ENCODE measurements around the gene CNTN5.

CNTN5 gene

GRCh38 chr11:99229544-99229943 is 208.8 kb downstream of the CNTN5 start:
- Histone ChIP-seq H3K79me2 (ENCODE audit: control insufficient read depth, insufficient read depth, low read length, unreplicated experiment) (no peaks in the 10 kb centered on the region), H3K36me3 (ENCODE audit: insufficient read depth, low read length) (no peaks in the 10 kb centered on the region), H3K4me1 (ENCODE audit: control insufficient read depth, insufficient read depth, low read length, unreplicated experiment) (no peaks in the 10 kb centered on the region), H3K4me3 (ENCODE audit: low read depth, low read length) (no peak overlapping the region), H3K27ac (ENCODE audit: low read depth, low read length) (no peak overlapping the region), H3K27me3 (ENCODE audit: insufficient read depth, low read length) (no peaks in the 10 kb centered on the region), H2AFZ (ENCODE audit: low read length, unreplicated experiment) (no peak overlapping the region)

GRCh38 chr11:99234534-99234933 is 213.8 kb downstream of the CNTN5 start:
- H3K36me3 ChIP-seq (ENCODE audit: insufficient read depth, low read length): no peaks in the 10 kb centered on the region
- H3K27me3 ChIP-seq (ENCODE audit: insufficient read depth, low read length): no peaks in the 10 kb centered on the region
- H3K4me1 ChIP-seq (ENCODE audit: control insufficient read depth, insufficient read depth, low read length, unreplicated experiment): no peaks in the 10 kb centered on the region
- no peaks in the 10 kb centered on the region for H3K79me2 ChIP-seq (ENCODE audit: control insufficient read depth, insufficient read depth, low read length, unreplicated experiment)
- no peak overlapping the region for H2AFZ ChIP-seq (ENCODE audit: low read length, unreplicated experiment)
- H3K4me3 ChIP-seq (ENCODE audit: low read depth, low read length): no peak overlapping the region
- H3K27ac ChIP-seq (ENCODE audit: low read depth, low read length): no peak overlapping the region

- no peaks in the 10 kb centered on the region for H3K4me1 ChIP-seq (ENCODE audit: control insufficient read depth, insufficient read depth, low read length, unreplicated experiment)
- H2AFZ ChIP-seq (ENCODE audit: low read length, unreplicated experiment): no peak overlapping the region
- H3K79me2 ChIP-seq (ENCODE audit: control insufficient read depth, insufficient read depth, low read length, unreplicated experiment): no peaks in the 10 kb centered on the region
- no peaks in the 10 kb centered on the region for H3K27me3 ChIP-seq (ENCODE audit: insufficient read depth, low read length)
- no peak overlapping the region for H3K27ac ChIP-seq (ENCODE audit: low read depth, low read length)
- H3K4me3 ChIP-seq (ENCODE audit: low read depth, low read length): no peak overlapping the region
- H3K36me3 ChIP-seq (ENCODE audit: insufficient read depth, low read length): no peaks in the 10 kb centered on the region
Observed at GRCh38 chr11:99238401-99238800, 217.7 kb downstream of the CNTN5 start.

GRCh38 chr11:99240192-99241030 is 219.7 kb downstream of the CNTN5 start:
- H2AFZ ChIP-seq (ENCODE audit: low read length, unreplicated experiment): no peak overlapping the region
- no peaks in the 10 kb centered on the region for H3K36me3 ChIP-seq (ENCODE audit: insufficient read depth, low read length)
- no peak overlapping the region for H3K27ac ChIP-seq (ENCODE audit: low read depth, low read length)
- no peaks in the 10 kb centered on the region for H3K27me3 ChIP-seq (ENCODE audit: insufficient read depth, low read length)
- no peak overlapping the region for H3K4me3 ChIP-seq (ENCODE audit: low read depth, low read length)
- H3K4me1 ChIP-seq (ENCODE audit: control insufficient read depth, insufficient read depth, low read length, unreplicated experiment): no peaks in the 10 kb centered on the region
- no peaks in the 10 kb centered on the region for H3K79me2 ChIP-seq (ENCODE audit: control insufficient read depth, insufficient read depth, low read length, unreplicated experiment)

GRCh38 chr11:99241066-99241465 is 220.3 kb downstream of the CNTN5 start:
- Histone ChIP-seq H3K36me3 (ENCODE audit: insufficient read depth, low read length) (no peaks in the 10 kb centered on the region), H3K27me3 (ENCODE audit: insufficient read depth, low read length) (no peaks in the 10 kb centered on the region), H3K4me1 (ENCODE audit: control insufficient read depth, insufficient read depth, low read length, unreplicated experiment) (no peaks in the 10 kb centered on the region), H3K27ac (ENCODE audit: low read depth, low read length) (no peak overlapping the region), H3K4me3 (ENCODE audit: low read depth, low read length) (no peak overlapping the region), H2AFZ (ENCODE audit: low read length, unreplicated experiment) (peak overlapping the region; percentile 71), H3K79me2 (ENCODE audit: control insufficient read depth, insufficient read depth, low read length, unreplicated experiment) (no peaks in the 10 kb centered on the region)

GRCh38 chr11:99244613-99245012 is 223.9 kb downstream of the CNTN5 start:
- H2AFZ ChIP-seq (ENCODE audit: low read length, unreplicated experiment): no peak overlapping the region
- no peaks in the 10 kb centered on the region for H3K79me2 ChIP-seq (ENCODE audit: control insufficient read depth, insufficient read depth, low read length, unreplicated experiment)
- no peak overlapping the region for H3K4me3 ChIP-seq (ENCODE audit: low read depth, low read length)
- H3K27me3 ChIP-seq (ENCODE audit: insufficient read depth, low read length): no peaks in the 10 kb centered on the region
- H3K36me3 ChIP-seq (ENCODE audit: insufficient read depth, low read length): no peaks in the 10 kb centered on the region
- H3K27ac ChIP-seq (ENCODE audit: low read depth, low read length): no peak overlapping the region
- H3K4me1 ChIP-seq (ENCODE audit: control insufficient read depth, insufficient read depth, low read length, unreplicated experiment): no peaks in the 10 kb centered on the region

GRCh38 chr11:99246199-99246598 is 225.4 kb downstream of the CNTN5 start:
- Histone ChIP-seq H3K79me2 (ENCODE audit: control insufficient read depth, insufficient read depth, low read length, unreplicated experiment) (no peaks in the 10 kb centered on the region), H3K36me3 (ENCODE audit: insufficient read depth, low read length) (no peaks in the 10 kb centered on the region), H3K27ac (ENCODE audit: low read depth, low read length) (no peak overlapping the region), H3K27me3 (ENCODE audit: insufficient read depth, low read length) (no peaks in the 10 kb centered on the region), H3K4me1 (ENCODE audit: control insufficient read depth, insufficient read depth, low read length, unreplicated experiment) (no peaks in the 10 kb centered on the region), H3K4me3 (ENCODE audit: low read depth, low read length) (no peak overlapping the region), H2AFZ (ENCODE audit: low read length, unreplicated experiment) (no peak overlapping the region)

- H3K4me3 ChIP-seq (ENCODE audit: low read depth, low read length): no peak overlapping the region
- no peaks in the 10 kb centered on the region for H3K36me3 ChIP-seq (ENCODE audit: insufficient read depth, low read length)
- H3K79me2 ChIP-seq (ENCODE audit: control insufficient read depth, insufficient read depth, low read length, unreplicated experiment): no peaks in the 10 kb centered on the region
- H3K27me3 ChIP-seq (ENCODE audit: insufficient read depth, low read length): no peaks in the 10 kb centered on the region
- H3K27ac ChIP-seq (ENCODE audit: low read depth, low read length): no peak overlapping the region
- no peak overlapping the region for H2AFZ ChIP-seq (ENCODE audit: low read length, unreplicated experiment)
- peaks cover 6% of the 10 kb centered on the region for H3K4me1 ChIP-seq (ENCODE audit: control insufficient read depth, insufficient read depth, low read length, unreplicated experiment)
Observed at GRCh38 chr11:99256614-99257013, 235.9 kb downstream of the CNTN5 start.

GRCh38 chr11:99257131-99257530 is 236.4 kb downstream of the CNTN5 start:
- Histone ChIP-seq H3K36me3 (ENCODE audit: insufficient read depth, low read length) (no peaks in the 10 kb centered on the region), H3K79me2 (ENCODE audit: control insufficient read depth, insufficient read depth, low read length, unreplicated experiment) (no peaks in the 10 kb centered on the region), H3K4me1 (ENCODE audit: control insufficient read depth, insufficient read depth, low read length, unreplicated experiment) (peaks cover 6% of the 10 kb centered on the region)

GRCh38 chr11:99260696-99261095 is 239.9 kb downstream of the CNTN5 start:
- Histone ChIP-seq H3K27me3 (ENCODE audit: insufficient read depth, low read length) (no peaks in the 10 kb centered on the region), H3K4me1 (ENCODE audit: control insufficient read depth, insufficient read depth, low read length, unreplicated experiment) (peaks cover 6% of the 10 kb centered on the region), H3K36me3 (ENCODE audit: insufficient read depth, low read length) (no peaks in the 10 kb centered on the region), H2AFZ (ENCODE audit: low read length, unreplicated experiment) (no peak overlapping the region), H3K79me2 (ENCODE audit: control insufficient read depth, insufficient read depth, low read length, unreplicated experiment) (no peaks in the 10 kb centered on the region), H3K4me3 (ENCODE audit: low read depth, low read length) (no peak overlapping the region), H3K27ac (ENCODE audit: low read depth, low read length) (no peak overlapping the region)

More at GRCh38 chr11:99257131-99257530, 236.4 kb downstream of the CNTN5 start:
- Histone ChIP-seq H2AFZ (ENCODE audit: low read length, unreplicated experiment) (peak overlapping the region; percentile 83), H3K27ac (ENCODE audit: low read depth, low read length) (no peak overlapping the region), H3K27me3 (ENCODE audit: insufficient read depth, low read length) (no peaks in the 10 kb centered on the region), H3K4me3 (ENCODE audit: low read depth, low read length) (no peak overlapping the region)

- H3K36me3 ChIP-seq (ENCODE audit: insufficient read depth, low read length): no peaks in the 10 kb centered on the region
- H3K27ac ChIP-seq (ENCODE audit: low read depth, low read length): no peak overlapping the region
- H3K4me3 ChIP-seq (ENCODE audit: low read depth, low read length): no peak overlapping the region
- H3K27me3 ChIP-seq (ENCODE audit: insufficient read depth, low read length): no peaks in the 10 kb centered on the region
- H2AFZ ChIP-seq (ENCODE audit: low read length, unreplicated experiment): no peak overlapping the region
- no peaks in the 10 kb centered on the region for H3K79me2 ChIP-seq (ENCODE audit: control insufficient read depth, insufficient read depth, low read length, unreplicated experiment)
- no peaks in the 10 kb centered on the region for H3K4me1 ChIP-seq (ENCODE audit: control insufficient read depth, insufficient read depth, low read length, unreplicated experiment)
Observed at GRCh38 chr11:99268886-99269285, 248.1 kb downstream of the CNTN5 start.

Measured in ACC112 (cell line).